CD4-positive, alpha-beta T cell treated with Interleukin-10 for 1 hour (primary cell): Measurements from ENCODE around the gene SETBP1.

Experiments
- DNase-seq: peaks from one replicate; pipeline ENCODE4 v3.0.0-alpha.2; 2020

Gene SETBP1

GRCh38 chr18:44821924-44822323 lies 141.2 kb downstream of the SETBP1 start:
- no peak for DNase-seq

GRCh38 chr18:44823286-44823685 lies 142.6 kb downstream of the SETBP1 start:
- no peak for DNase-seq

GRCh38 chr18:44823782-44824181 lies 143.1 kb downstream of the SETBP1 start:
- no peak for DNase-seq

GRCh38 chr18:44824884-44825283 lies 144.2 kb downstream of the SETBP1 start:
- no peak for DNase-seq

- DNase-seq = no peak
Observed at GRCh38 chr18:44826418-44827259, 146.0 kb downstream of the SETBP1 start.

- no peak for DNase-seq
Observed at GRCh38 chr18:44828080-44828479, 147.4 kb downstream of the SETBP1 start.

GRCh38 chr18:44830581-44830980 lies 149.9 kb downstream of the SETBP1 start:
- no peak for DNase-seq

- no peak for DNase-seq
Observed at GRCh38 chr18:44833786-44834185, 153.1 kb downstream of the SETBP1 start.

- no peak for DNase-seq
Observed at GRCh38 chr18:44834867-44835469, 154.3 kb downstream of the SETBP1 start.

GRCh38 chr18:44835703-44836102 lies 155.0 kb downstream of the SETBP1 start:
- DNase-seq = no peak

GRCh38 chr18:44836263-44836662 lies 155.6 kb downstream of the SETBP1 start:
- no peak for DNase-seq

GRCh38 chr18:44837482-44838180 lies 156.9 kb downstream of the SETBP1 start:
- DNase-seq = no peak

GRCh38 chr18:44838971-44839666 lies 158.4 kb downstream of the SETBP1 start:
- peak; percentile 69 for DNase-seq

GRCh38 chr18:44840058-44840790 lies 159.5 kb downstream of the SETBP1 start:
- DNase-seq = no peak

- no peak for DNase-seq
Observed at GRCh38 chr18:44841221-44841620, 160.5 kb downstream of the SETBP1 start.

- DNase-seq = no peak
Observed at GRCh38 chr18:44841752-44842587, 161.3 kb downstream of the SETBP1 start.

- no peak for DNase-seq
Observed at GRCh38 chr18:44842588-44843412, 162.1 kb downstream of the SETBP1 start.

GRCh38 chr18:44844486-44844885 lies 163.8 kb downstream of the SETBP1 start:
- no peak for DNase-seq

- no peak for DNase-seq
Observed at GRCh38 chr18:44846450-44846849, 165.8 kb downstream of the SETBP1 start.

GRCh38 chr18:44848644-44849335 lies 168.1 kb downstream of the SETBP1 start:
- DNase-seq = no peak
